Vagina (tissue), 2 donors: ENCODE measurements around the gene MBD6.
"Not testable (repeated sequence)": the region's sequence is repeated elsewhere in the genome, so short reads cannot be mapped to it uniquely, and the experiment has no call there.

Experiments
- POLR2A ChIP-seq, 2 donors: fragments of 450-650 bp; IDR thresholded peaks; one replicate each; pipeline ENCODE4 v1.6.1; 2017; ENCODE audit warnings: antibody characterized with exemption in 2 of 2, mild to moderate bottlenecking in 2 of 2, moderate library complexity in 2 of 2
- POLR2AphosphoS5 ChIP-seq, 2 donors: sonication (generic); formaldehyde crosslinking; IDR thresholded peaks; one replicate each; pipeline ENCODE4 v1.9.0; 2017; ENCODE audit warnings: antibody characterized with exemption in 2 of 2, mild to moderate bottlenecking in 2 of 2, low read depth in 1 of 2; ENCODE audit not compliant: insufficient read depth in 1 of 2
- TF ChIP-seq, protein P1 (sequence below), 3 experiments: fragments of 450-650 bp in 2 of 3; fragments of 200-600 bp in 1 of 3; sonication (generic) in 1 of 3; IDR thresholded peaks; one replicate each; pipeline ENCODE4 v1.5.1; 2017 to 2019; ENCODE audit warnings: antibody characterized with exemption in 3 of 3, mild to moderate bottlenecking in 2 of 3, moderate library complexity in 2 of 3

- TF ChIP-seq, protein P1, sequence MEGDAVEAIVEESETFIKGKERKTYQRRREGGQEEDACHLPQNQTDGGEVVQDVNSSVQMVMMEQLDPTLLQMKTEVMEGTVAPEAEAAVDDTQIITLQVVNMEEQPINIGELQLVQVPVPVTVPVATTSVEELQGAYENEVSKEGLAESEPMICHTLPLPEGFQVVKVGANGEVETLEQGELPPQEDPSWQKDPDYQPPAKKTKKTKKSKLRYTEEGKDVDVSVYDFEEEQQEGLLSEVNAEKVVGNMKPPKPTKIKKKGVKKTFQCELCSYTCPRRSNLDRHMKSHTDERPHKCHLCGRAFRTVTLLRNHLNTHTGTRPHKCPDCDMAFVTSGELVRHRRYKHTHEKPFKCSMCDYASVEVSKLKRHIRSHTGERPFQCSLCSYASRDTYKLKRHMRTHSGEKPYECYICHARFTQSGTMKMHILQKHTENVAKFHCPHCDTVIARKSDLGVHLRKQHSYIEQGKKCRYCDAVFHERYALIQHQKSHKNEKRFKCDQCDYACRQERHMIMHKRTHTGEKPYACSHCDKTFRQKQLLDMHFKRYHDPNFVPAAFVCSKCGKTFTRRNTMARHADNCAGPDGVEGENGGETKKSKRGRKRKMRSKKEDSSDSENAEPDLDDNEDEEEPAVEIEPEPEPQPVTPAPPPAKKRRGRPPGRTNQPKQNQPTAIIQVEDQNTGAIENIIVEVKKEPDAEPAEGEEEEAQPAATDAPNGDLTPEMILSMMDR (IDR thresholded peaks at IDR 0.05) = not testable (repeated sequence)
- not testable (repeated sequence) for TF ChIP-seq POLR2AphosphoS5 (IDR thresholded peaks at IDR 0.05; ENCODE audit: insufficient read depth in 1 of 2, low read depth in 1 of 2); POLR2A (IDR thresholded peaks at IDR 0.05)
Measured at GRCh38 chr12:57495051-57495701, 27.4 kb upstream of the MBD6 start.
